GM23338 (cell line): ENCODE results near the gene AP1M1. TPM values are rescaled to one million over a fixed set of nuclear protein-coding genes. Genes with fewer than 3 reads are reported as not detected.

Experiments used
- ATAC-seq: fragments of 200-7000 bp; cut with Tn5 transposase; 3 replicates; pipeline ENCODE4 v1.9.1; 2020
- DNase-seq: peaks from one replicate; pipeline ENCODE4 v3.0.0-alpha.2; 2015; ENCODE audit warnings: low spot score
- H2AFZ ChIP-seq: fragments of 200-600 bp; sonication (generic); 2 replicates; pipeline ENCODE4 v1.8.0; 2016; ENCODE audit warnings: antibody characterized with exemption, mild to moderate bottlenecking, moderate library complexity
- H3F3A ChIP-seq: fragments of 200-600 bp; sonication (generic); replicated peaks from 2 replicates; pipeline ENCODE4 v1.8.0; 2017; ENCODE audit warnings: antibody characterized with exemption, mixed run types, low read depth
- H3K27ac ChIP-seq: fragments of 200-600 bp; sonication (generic); 2 replicates; pipeline ENCODE4 v1.6.1; 2016; ENCODE audit warnings: low read depth
- H3K27me3 ChIP-seq: fragments of 200-600 bp; sonication (generic); 2 replicates; pipeline ENCODE4 v1.8.0; 2016; ENCODE audit warnings: mild to moderate bottlenecking, mixed run types, moderate library complexity; ENCODE audit not compliant: insufficient read depth
- H3K36me3 ChIP-seq: fragments of 200-600 bp; sonication (generic); 2 replicates; pipeline ENCODE4 v1.8.0; 2016; ENCODE audit warnings: mild to moderate bottlenecking; ENCODE audit not compliant: insufficient read depth
- H3K4me1 ChIP-seq: fragments of 200-600 bp; sonication (generic); 2 replicates; pipeline ENCODE4 v1.8.0; 2016; ENCODE audit warnings: mild to moderate bottlenecking, moderate library complexity; ENCODE audit not compliant: insufficient read depth
- H3K4me2 ChIP-seq: fragments of 200-600 bp; sonication (generic); 2 replicates; pipeline ENCODE4 v1.7.1; 2017; ENCODE audit warnings: mixed run types
- H3K4me3 ChIP-seq: fragments of 200-600 bp; sonication (generic); 2 replicates; pipeline ENCODE4 v1.6.1; 2016; ENCODE audit warnings: mixed run types
- H3K79me2 ChIP-seq: fragments of 200-600 bp; sonication (generic); replicated peaks from 2 replicates; pipeline ENCODE4 v1.8.0; 2017; ENCODE audit warnings: mild to moderate bottlenecking; ENCODE audit not compliant: insufficient read depth
- H3K9me2 ChIP-seq: fragments of 200-600 bp; sonication (generic); 2 replicates; pipeline ENCODE4 v1.8.0; 2017; ENCODE audit not compliant: insufficient read depth
- H4K20me1 ChIP-seq: fragments of 200-600 bp; sonication (generic); replicated peaks from 2 replicates; pipeline ENCODE4 v1.8.0; 2017; ENCODE audit warnings: mild to moderate bottlenecking; ENCODE audit not compliant: insufficient read depth
- H3K27ac Mint-ChIP-seq: 2 replicates; pipeline ENCODE4 v1.8.0; 2020; ENCODE audit warnings: inconsistent platforms, mild to moderate bottlenecking, moderate library complexity, mixed read lengths
- H3K27me3 Mint-ChIP-seq: 3 replicates; pipeline ENCODE4 v1.8.0; 2022; ENCODE audit warnings: low read depth, mild to moderate bottlenecking, moderate library complexity, mixed read lengths, inconsistent platforms; ENCODE audit not compliant: insufficient read depth, poor library complexity
- H3K36me3 Mint-ChIP-seq: 3 replicates; pipeline ENCODE4 v1.8.0; 2021; ENCODE audit warnings: low read depth, mild to moderate bottlenecking, inconsistent platforms, moderate library complexity, mixed read lengths
- H3K4me1 Mint-ChIP-seq: 3 replicates; pipeline ENCODE4 v1.8.0; 2020; ENCODE audit warnings: mild to moderate bottlenecking, inconsistent platforms, mixed read lengths
- H3K4me3 Mint-ChIP-seq: 3 replicates; pipeline ENCODE4 v1.8.0; 2021; ENCODE audit warnings: moderate library complexity, mild to moderate bottlenecking, inconsistent platforms, mixed read lengths
- H3K9me3 Mint-ChIP-seq: 3 replicates; pipeline ENCODE4 v1.8.0; 2020; ENCODE audit warnings: moderate library complexity, mild to moderate bottlenecking, inconsistent platforms, mixed read lengths
- CREB1 ChIP-seq: fragments of 250-450 bp; sonication (Bioruptor Pico); IDR thresholded peaks from 2 replicates; pipeline ENCODE4 v1.5.0; 2020; ENCODE audit warnings: low read depth, mild to moderate bottlenecking, moderate library complexity
- ETS1 ChIP-seq: IDR thresholded peaks from 2 replicates; pipeline ENCODE4 v1.6.1; 2016; ENCODE audit warnings: antibody characterized with exemption
- EZH2phosphoT487 ChIP-seq: fragments of 200-600 bp; sonication (generic); IDR thresholded peaks from one replicate; pipeline ENCODE4 v1.8.1; 2018; ENCODE audit warnings: antibody characterized with exemption; ENCODE audit not compliant: unreplicated experiment
- NANOG ChIP-seq: IDR thresholded peaks from 2 replicates; pipeline ENCODE4 v1.6.1; 2016; ENCODE audit warnings: antibody characterized with exemption, borderline replicate concordance
- REST ChIP-seq: IDR thresholded peaks from one replicate; pipeline ENCODE4 v1.6.1; 2018; ENCODE audit warnings: antibody characterized with exemption; ENCODE audit not compliant: unreplicated experiment
- ZNF462 ChIP-seq: fragments of 250-450 bp; sonication (Bioruptor Pico); IDR thresholded peaks from 2 replicates; pipeline ENCODE4 v1.5.0; 2020; ENCODE audit warnings: mild to moderate bottlenecking, moderate library complexity
- polyA plus RNA-seq: library from polyadenylated mRNA; unstranded; fragments of >200 nt; fragmentation: Nextera tagmentation; extraction: Ambion mirVana; gene quantifications from 2 replicates; pipeline ENCODE4 v1.2.1, GENCODE V29; 2016
- total RNA-seq: library from RNA; depleted of rRNA; stranded (reverse); fragments of >200 nt; shearing (Covaris generic); gene quantifications from 2 replicates; pipeline ENCODE4 v1.2.3, GENCODE V29; 2014

AP1M1 gene
- total and polyA plus RNA-seq, 2 experiments from 2014 or later = 22.0 to 32.0 TPM

- no peak for TF ChIP-seq ZNF462 (CRISPR knock-in tag)
- TF ChIP-seq REST = no peak
- no peak for TF ChIP-seq NANOG
These were observed 64.9 kb downstream of the AP1M1 start (continued) for GRCh38 chr19:16262618-16263017.

GRCh38 chr19:16263141-16263761 lies 65.5 kb downstream of the AP1M1 start:
- Mint-ChIP-seq H3K27ac (no peak overlapping the region; the same call in 1 of the 2 replicates), H3K9me3 (no peaks in the 10 kb centered on the region), H3K36me3 (no peaks in the 10 kb centered on the region), H3K4me3 (no peak overlapping the region), H3K4me1 (peaks cover 9% of the 10 kb centered on the region), H3K27me3 (peaks cover 9% of the 10 kb centered on the region)
- Histone ChIP-seq H3K9me2 (no peaks in the 10 kb centered on the region), H3F3A (no peaks in the 10 kb centered on the region), H3K27ac (no peak overlapping the region), H4K20me1 (no peaks in the 10 kb centered on the region), H3K36me3 (no peaks in the 10 kb centered on the region), H3K4me2 (no peak overlapping the region), H3K4me1 (no peaks in the 10 kb centered on the region), H3K4me3 (no peak overlapping the region), H2AFZ (peak overlapping the region; percentile 59; the same call in 1 of the 2 replicates), H3K79me2 (no peaks in the 10 kb centered on the region), H3K27me3 (no peaks in the 10 kb centered on the region)
- no peak for DNase-seq
- ATAC-seq = no peak; the same call in 2 of the 3 replicates
- no peak for TF ChIP-seq ETS1
- TF ChIP-seq EZH2phosphoT487 = no peak
- TF ChIP-seq CREB1 (CRISPR knock-in tag) = no peak
